Endothelial cell of umbilical vein (primary cell): ENCODE data around the gene IL12A.

Experiments used
- CTCF ChIP-seq, 2 donors: IDR thresholded peaks; 1 replicate in 1 of 2; 2 replicates in 1 of 2; pipeline ENCODE4 v1.5.1; 2011; ENCODE audit warnings: low read length in 2 of 2, mild to moderate bottlenecking in 2 of 2, moderate library complexity in 2 of 2, control low read depth in 1 of 2, inconsistent platforms in 1 of 2, low read depth in 1 of 2; ENCODE audit not compliant: insufficient read depth in 1 of 2; ENCODE audit errors: extremely low read depth in 1 of 2
- POLR2A ChIP-seq: IDR thresholded peaks from 2 replicates; pipeline ENCODE4 v1.6.1; 2012; ENCODE audit warnings: low read depth, mild to moderate bottlenecking, control low read depth, low read length

DNA sequence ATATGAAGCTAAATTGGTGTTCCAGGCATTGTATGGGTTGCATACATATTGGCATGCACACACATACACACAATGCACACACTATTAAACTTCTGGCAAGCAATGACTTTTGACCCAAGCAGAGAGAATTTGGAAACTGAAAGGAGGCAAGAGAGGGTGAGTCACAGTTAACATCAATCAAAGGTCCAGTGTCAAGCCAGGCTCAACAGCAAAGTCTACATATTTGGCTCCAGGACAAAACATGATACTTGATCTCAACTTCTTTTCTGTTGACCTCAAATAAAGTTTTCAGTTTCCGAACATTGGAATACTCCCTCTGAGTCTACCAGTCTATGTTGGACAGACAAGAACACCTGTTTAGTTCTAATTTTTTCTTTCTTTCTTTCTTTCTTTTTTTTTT lies 28.3 kb downstream of the IL12A start:
- no peak for TF ChIP-seq CTCF (IDR thresholded peaks at IDR 0.05; ENCODE audit: extremely low read depth in 1 of 2, insufficient read depth in 1 of 2, low read depth in 1 of 2, low read length in 2 of 2)
- no peak for TF ChIP-seq POLR2A
